Measurements from ENCODE around the gene NR4A3. TPM values are rescaled to one million over a fixed set of nuclear protein-coding genes. Genes with fewer than 3 reads are reported as not detected.

NR4A3 gene
- total and polyA plus RNA-seq, 9 of the 15 experiments (the other 6 are each of a cell fraction or from before 2014, with no cell fraction given), result 0.04 to 0.07 TPM; not detected in 7

GRCh38 chr9:99867536-99867935, 45.9 kb downstream of the NR4A3 start:
- Histone ChIP-seq H3K9me3 (replicated peaks; ENCODE audit: control insufficient read depth, insufficient read depth, low read depth, low read length) (no peaks in the 10 kb centered on the region), H3K9me1 (ENCODE audit: control insufficient read depth, insufficient read depth, low read length) (no peaks in the 10 kb centered on the region), H3K4me1 (replicated peaks in 1 of 2; ENCODE audit: control insufficient read depth in 2 of 2, insufficient read depth in 2 of 2, low read length in 2 of 2) (no peaks in the 10 kb centered on the region; a peak in 1 of 5 replicates), H4K20me1 (replicated peaks; ENCODE audit: control insufficient read depth, insufficient read depth, low read length) (no peaks in the 10 kb centered on the region), H3K36me3 (ENCODE audit: control insufficient read depth, insufficient read depth, low read length) (no peaks in the 10 kb centered on the region), H2AFZ (ENCODE audit: low read depth, low read length) (no peak overlapping the region), H3K9ac (ENCODE audit: insufficient read depth in 1 of 2, low read depth in 2 of 2, low read length in 2 of 2) (no peak overlapping the region), H3K79me2 (ENCODE audit: control insufficient read depth, insufficient read depth, low read length) (no peaks in the 10 kb centered on the region), H3K27me3 (ENCODE audit: control insufficient read depth in 2 of 2, insufficient read depth in 2 of 2, low read length in 2 of 2) (no peaks in the 10 kb centered on the region), H3K27ac (ENCODE audit: extremely low read depth, low read depth, low read length) (no peak overlapping the region), H3K4me3 (no peak overlapping the region), H3K4me2 (ENCODE audit: insufficient read depth, low read length) (no peak overlapping the region)
- no TSS peak for BruUV-seq (replicated peaks)
- ATAC-seq, result no peak
- intact Hi-C loops (cut with micrococcal nuclease), result no loop called here
- no peak for FAIRE-seq
- ChIA-PET POLR2A (no interaction called here), CTCF (ENCODE audit: low intra/inter-chr PET ratio) (no interaction called here)
- DNase-seq (ENCODE audit: extremely low read depth in 1 of 4, low spot score in 3 of 4), result no peak
- in situ Hi-C loops (cut with MboI), result no loop called here
- WGBS (ENCODE audit: insufficient coverage, low coverage, missing lambda C conversion rate), result 4% methylated on average over 3 of the region's 3 CpGs
- TF ChIP-seq CHD7 (IDR thresholded peaks at IDR 0.05; ENCODE audit: low read depth, low read length), result no peak
- TF ChIP-seq ZKSCAN3 (CRISPR knock-in tag; IDR thresholded peaks at IDR 0.05), result no peak
- no peak for TF ChIP-seq ZFPM2 (CRISPR knock-in tag; IDR thresholded peaks at IDR 0.05)
- no peak for TF ChIP-seq ZNF277 (CRISPR knock-in tag; IDR thresholded peaks at IDR 0.05; ENCODE audit: borderline replicate concordance)
- no peak for TF ChIP-seq ZNF197 (CRISPR knock-in tag; IDR thresholded peaks at IDR 0.05; ENCODE audit: low read depth)
- no peak for TF ChIP-seq LEF1 (IDR thresholded peaks at IDR 0.05)
- TF ChIP-seq ZNF778 (CRISPR knock-in tag; IDR thresholded peaks at IDR 0.05), result no peak
- TF ChIP-seq MYC (IDR thresholded peaks at IDR 0.05; ENCODE audit: low read depth, low read length), result no peak
- TF ChIP-seq MYC (CRISPR knock-in tag; IDR thresholded peaks at IDR 0.05; ENCODE audit: borderline replicate concordance, low read depth), result no peak
- no peak for TF ChIP-seq SIN3A (IDR thresholded peaks at IDR 0.05; ENCODE audit: borderline replicate concordance in 2 of 2, control insufficient read depth in 1 of 2, low read depth in 2 of 2, low read length in 2 of 2)
- no peak for TF ChIP-seq ZNF224 (CRISPR knock-in tag; IDR thresholded peaks at IDR 0.05)
- no peak for TF ChIP-seq TCF7 (IDR thresholded peaks at IDR 0.05; ENCODE audit: borderline replicate concordance)
